Measurements from ENCODE around the gene INSRR.

DNA sequence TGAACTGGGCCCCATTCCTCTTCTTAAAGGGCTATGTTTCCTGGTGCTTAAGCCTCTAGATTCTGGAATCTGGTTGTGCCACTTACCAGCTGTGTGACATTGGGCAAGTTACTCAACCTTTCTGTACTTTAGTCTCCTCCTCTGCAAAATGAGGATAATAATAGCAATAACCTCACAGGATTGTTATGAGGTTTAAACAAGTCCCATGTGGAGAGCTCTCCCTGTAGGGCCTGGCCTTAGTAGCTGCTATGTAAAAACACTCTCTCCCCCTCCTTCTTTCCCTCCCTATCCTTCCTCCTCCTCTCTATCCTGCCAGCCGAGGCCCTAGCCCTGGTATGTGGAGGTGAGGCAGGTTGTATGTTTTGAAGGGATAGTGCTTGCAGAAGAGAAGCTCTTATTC, 26.4 kb upstream of the INSRR start:
- TF ChIP-seq, protein P1, sequence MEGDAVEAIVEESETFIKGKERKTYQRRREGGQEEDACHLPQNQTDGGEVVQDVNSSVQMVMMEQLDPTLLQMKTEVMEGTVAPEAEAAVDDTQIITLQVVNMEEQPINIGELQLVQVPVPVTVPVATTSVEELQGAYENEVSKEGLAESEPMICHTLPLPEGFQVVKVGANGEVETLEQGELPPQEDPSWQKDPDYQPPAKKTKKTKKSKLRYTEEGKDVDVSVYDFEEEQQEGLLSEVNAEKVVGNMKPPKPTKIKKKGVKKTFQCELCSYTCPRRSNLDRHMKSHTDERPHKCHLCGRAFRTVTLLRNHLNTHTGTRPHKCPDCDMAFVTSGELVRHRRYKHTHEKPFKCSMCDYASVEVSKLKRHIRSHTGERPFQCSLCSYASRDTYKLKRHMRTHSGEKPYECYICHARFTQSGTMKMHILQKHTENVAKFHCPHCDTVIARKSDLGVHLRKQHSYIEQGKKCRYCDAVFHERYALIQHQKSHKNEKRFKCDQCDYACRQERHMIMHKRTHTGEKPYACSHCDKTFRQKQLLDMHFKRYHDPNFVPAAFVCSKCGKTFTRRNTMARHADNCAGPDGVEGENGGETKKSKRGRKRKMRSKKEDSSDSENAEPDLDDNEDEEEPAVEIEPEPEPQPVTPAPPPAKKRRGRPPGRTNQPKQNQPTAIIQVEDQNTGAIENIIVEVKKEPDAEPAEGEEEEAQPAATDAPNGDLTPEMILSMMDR (IDR thresholded peaks at IDR 0.05; ENCODE audit: control extremely low read depth in 1 of 3, insufficient read depth in 1 of 3, low read depth in 1 of 3, low read length in 3 of 3), result no peak
- no peak for TF ChIP-seq BCL11A (IDR thresholded peaks at IDR 0.05; ENCODE audit: low read depth in 2 of 2, low read length in 2 of 2)
- TF ChIP-seq MAFK (IDR thresholded peaks at IDR 0.05; ENCODE audit: low read depth, low read length), result no peak
- no peak for TF ChIP-seq POLR2A (IDR thresholded peaks at IDR 0.05; ENCODE audit: control extremely low read depth in 1 of 2, low read depth in 2 of 2, low read length in 2 of 2)
- TF ChIP-seq, protein P2, sequence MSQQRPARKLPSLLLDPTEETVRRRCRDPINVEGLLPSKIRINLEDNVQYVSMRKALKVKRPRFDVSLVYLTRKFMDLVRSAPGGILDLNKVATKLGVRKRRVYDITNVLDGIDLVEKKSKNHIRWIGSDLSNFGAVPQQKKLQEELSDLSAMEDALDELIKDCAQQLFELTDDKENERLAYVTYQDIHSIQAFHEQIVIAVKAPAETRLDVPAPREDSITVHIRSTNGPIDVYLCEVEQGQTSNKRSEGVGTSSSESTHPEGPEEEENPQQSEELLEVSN (IDR thresholded peaks at IDR 0.05), result no peak
- TF ChIP-seq ZNF274 (IDR thresholded peaks at IDR 0.05; ENCODE audit: borderline replicate concordance, extremely low read depth, low read length), result no peak
